GM19099 (cell line): Measurements from ENCODE around the gene PTF1A.

Experiments used
- POLR2A ChIP-seq: IDR thresholded peaks from 3 replicates; pipeline ENCODE4 v1.6.1; 2011; ENCODE audit warnings: low read depth; ENCODE audit not compliant: insufficient read length; ENCODE audit errors: extremely low read depth

Gene PTF1A

GRCh38 chr10:23205972-23206642 is 14.0 kb downstream of the PTF1A start:
- TF ChIP-seq POLR2A: no peak

GRCh38 chr10:23217471-23217870 is 25.4 kb downstream of the PTF1A start:
- TF ChIP-seq POLR2A: no peak

- no peak for TF ChIP-seq POLR2A
Measured at GRCh38 chr10:23230582-23230981, 38.5 kb downstream of the PTF1A start.

- no peak for TF ChIP-seq POLR2A
Measured at GRCh38 chr10:23238015-23238414, 45.9 kb downstream of the PTF1A start.
